Gastrocnemius medialis (tissue), 4 donors: ENCODE results near the gene CHL1. TPM values are rescaled to one million over a fixed set of nuclear protein-coding genes. Genes with fewer than 3 reads are reported as not detected.

Experiments
- ATAC-seq, 2 donors: fragments of 150-250 bp; one replicate each; pipeline ENCODE4 v1.9.1; 2016
- DNase-seq, 2 donors: peaks; one replicate each; pipeline ENCODE4 v3.0.0-alpha.2; 2019
- H3K27ac ChIP-seq, 4 donors: fragments of 200-600 bp; sonication (generic); 1 replicate in 1 of 4; 2 replicates in 3 of 4; pipeline ENCODE4 v1.5.1; 2016 to 2018; ENCODE audit warnings: mild to moderate bottlenecking in 2 of 4, moderate library complexity in 1 of 4
- H3K27me3 ChIP-seq, 3 donors: fragments of 200-600 bp; sonication (generic) in 2 of 3; 1 replicate in 1 of 3; 2 replicates in 2 of 3; pipeline versions ENCODE4 v1.5.1 to v1.6.0; 2016 to 2019; ENCODE audit warnings: mild to moderate bottlenecking in 1 of 3, moderate library complexity in 1 of 3
- H3K36me3 ChIP-seq, 2 donors: fragments of 200-600 bp; sonication (generic) in 1 of 2; one replicate each; pipeline ENCODE4 v1.5.1; 2017 to 2018
- H3K4me1 ChIP-seq, 2 donors: fragments of 200-600 bp; sonication (generic) in 1 of 2; one replicate each; pipeline ENCODE4 v1.5.1; 2016 to 2017; ENCODE audit warnings: mild to moderate bottlenecking in 2 of 2
- H3K4me3 ChIP-seq, 4 donors: fragments of 200-600 bp; sonication (generic) in 3 of 4; 1 replicate in 1 of 4; 2 replicates in 3 of 4; pipeline ENCODE4 v1.5.1; 2016 to 2019; ENCODE audit warnings: mild to moderate bottlenecking in 2 of 4
- H3K9me3 ChIP-seq, 3 donors: fragments of 200-600 bp; sonication (generic) in 2 of 3; 1 replicate in 1 of 3; 2 replicates in 2 of 3; pipeline ENCODE4 v1.5.1; 2016 to 2019
- POLR2A ChIP-seq, 2 donors: fragments of 450-650 bp; IDR thresholded peaks; one replicate each; pipeline ENCODE4 v1.6.1; 2017; ENCODE audit warnings: antibody characterized with exemption in 2 of 2, mild to moderate bottlenecking in 2 of 2, moderate library complexity in 2 of 2
- in situ Hi-C, 4 donors: fragments of 200-750 bp; cut with MboI; loops; one replicate each; pipeline versions ENCODE4 v1.15.0 to v1.8.0; 2017; ENCODE audit warnings: low sequenced_read_pairs in 4 of 4
- intact Hi-C: fragments of 100-400 bp; cut with DNase I; formaldehyde crosslinking; loops from one replicate; pipeline ENCODE4 v1.15.1; 2023; ENCODE audit warnings: low total_unique reads
- total RNA-seq, 4 donors: library from RNA; depleted of rRNA; stranded (reverse); fragments of >200 nt; gene quantifications; one replicate each; pipeline versions ENCODE4 v1.1.0 to v1.2.3, GENCODE V29; 2016
- TF ChIP-seq, protein P1 (sequence below), 5 experiments: fragments of 450-650 bp in 3 of 5; fragments of 200-600 bp in 2 of 5; sonication (generic) in 2 of 5; IDR thresholded peaks in 4 of 5; conservative IDR thresholded peaks in 1 of 5; 1 replicate in 4 of 5; 2 replicates in 1 of 5; pipeline ENCODE4 v1.5.1; 2016 to 2019; ENCODE audit warnings: antibody characterized with exemption in 5 of 5, mild to moderate bottlenecking in 3 of 5, moderate library complexity in 3 of 5

The CHL1 gene
- total RNA-seq, 4 donors from 2014 or later = 0.36 to 2.9 (median 1.8) TPM

DNA sequence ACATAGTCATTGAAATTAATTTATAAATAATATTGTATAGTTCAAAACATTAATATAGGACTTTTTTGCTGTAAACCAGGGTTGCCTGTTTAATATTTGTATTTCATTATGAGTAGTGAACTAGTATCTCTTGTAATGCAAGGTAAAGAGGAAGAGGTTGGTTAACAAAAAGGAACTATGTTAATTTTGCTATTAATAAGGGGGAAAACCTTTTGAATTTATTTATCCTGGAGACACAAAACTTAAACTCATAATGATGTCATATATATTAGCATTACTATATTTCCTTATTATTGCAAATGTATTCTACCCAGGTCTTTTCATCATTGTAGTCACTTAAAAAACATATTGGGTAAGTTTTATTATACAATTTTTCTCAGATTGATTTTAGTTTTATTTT is 94.5 kb downstream of the CHL1 start:
- Histone ChIP-seq H3K4me1 (no peaks in the 10 kb centered on the region), H3K4me3 (no peak overlapping the region), H3K27me3 (no peaks in the 10 kb centered on the region), H3K36me3 (no peaks in the 10 kb centered on the region), H3K9me3 (no peaks in the 10 kb centered on the region), H3K27ac (no peak overlapping the region)
- no peak for ATAC-seq
- in situ Hi-C loops = no loop called here
- intact Hi-C loops = no loop called here
- DNase-seq = no peak
- no peak for TF ChIP-seq POLR2A (IDR thresholded peaks at IDR 0.05)
- TF ChIP-seq, protein P1, sequence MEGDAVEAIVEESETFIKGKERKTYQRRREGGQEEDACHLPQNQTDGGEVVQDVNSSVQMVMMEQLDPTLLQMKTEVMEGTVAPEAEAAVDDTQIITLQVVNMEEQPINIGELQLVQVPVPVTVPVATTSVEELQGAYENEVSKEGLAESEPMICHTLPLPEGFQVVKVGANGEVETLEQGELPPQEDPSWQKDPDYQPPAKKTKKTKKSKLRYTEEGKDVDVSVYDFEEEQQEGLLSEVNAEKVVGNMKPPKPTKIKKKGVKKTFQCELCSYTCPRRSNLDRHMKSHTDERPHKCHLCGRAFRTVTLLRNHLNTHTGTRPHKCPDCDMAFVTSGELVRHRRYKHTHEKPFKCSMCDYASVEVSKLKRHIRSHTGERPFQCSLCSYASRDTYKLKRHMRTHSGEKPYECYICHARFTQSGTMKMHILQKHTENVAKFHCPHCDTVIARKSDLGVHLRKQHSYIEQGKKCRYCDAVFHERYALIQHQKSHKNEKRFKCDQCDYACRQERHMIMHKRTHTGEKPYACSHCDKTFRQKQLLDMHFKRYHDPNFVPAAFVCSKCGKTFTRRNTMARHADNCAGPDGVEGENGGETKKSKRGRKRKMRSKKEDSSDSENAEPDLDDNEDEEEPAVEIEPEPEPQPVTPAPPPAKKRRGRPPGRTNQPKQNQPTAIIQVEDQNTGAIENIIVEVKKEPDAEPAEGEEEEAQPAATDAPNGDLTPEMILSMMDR (IDR thresholded peaks at IDR 0.05 in 4 of 5, conservative IDR thresholded peaks at IDR 0.05 in 1 of 5) = no peak

DNA sequence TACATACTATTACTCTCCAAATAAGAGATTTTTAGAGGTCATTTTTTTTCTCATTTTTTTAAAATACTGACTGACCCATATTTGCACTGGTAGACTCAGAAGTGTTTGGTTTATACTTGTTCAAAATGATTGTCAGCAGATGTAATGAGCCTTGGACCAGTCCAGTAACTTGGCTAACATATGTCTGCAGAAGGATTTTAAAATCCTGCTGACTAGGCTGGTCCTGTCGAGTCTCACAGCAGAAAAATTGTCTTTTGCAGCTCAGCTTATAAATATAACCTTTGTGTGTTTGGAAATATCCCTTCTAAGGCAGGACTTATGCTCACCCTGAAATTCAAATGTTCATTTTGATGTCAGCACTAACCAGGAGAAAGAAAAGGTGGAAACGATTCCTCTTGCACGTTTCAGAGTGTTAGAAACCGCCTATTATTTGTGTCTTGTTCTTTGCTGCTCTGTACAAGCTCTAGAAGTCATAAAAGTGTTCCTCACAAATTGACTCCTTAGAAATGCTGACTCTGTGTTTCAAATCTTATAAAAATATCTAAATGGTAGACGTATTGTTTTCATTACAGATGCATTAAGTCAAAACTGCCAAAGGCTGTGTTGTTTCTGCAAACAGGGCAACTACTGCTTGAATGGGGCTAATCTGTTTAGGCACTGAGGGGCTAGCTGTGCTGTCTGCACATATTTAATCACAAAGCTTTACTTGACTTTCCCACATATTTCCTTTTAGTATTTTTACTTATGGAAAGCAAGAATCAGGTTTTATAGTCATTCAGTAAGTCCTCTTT is 95.3 kb downstream of the CHL1 start:
- DNase-seq = no peak
- H3K4me3 ChIP-seq = no peak overlapping the region
- H3K36me3 ChIP-seq = no peaks in the 10 kb centered on the region
- no peaks in the 10 kb centered on the region for H3K4me1 ChIP-seq
- H3K27ac ChIP-seq = no peak overlapping the region
- intact Hi-C loops (no loop called here), in situ Hi-C loops (no loop called here)
- H3K9me3 ChIP-seq = no peaks in the 10 kb centered on the region
- no peak for TF ChIP-seq POLR2A (IDR thresholded peaks at IDR 0.05)
- TF ChIP-seq, protein P1 (IDR thresholded peaks at IDR 0.05 in 4 of 5, conservative IDR thresholded peaks at IDR 0.05 in 1 of 5) = no peak
- no peaks in the 10 kb centered on the region for H3K27me3 ChIP-seq
- no peak for ATAC-seq

DNA sequence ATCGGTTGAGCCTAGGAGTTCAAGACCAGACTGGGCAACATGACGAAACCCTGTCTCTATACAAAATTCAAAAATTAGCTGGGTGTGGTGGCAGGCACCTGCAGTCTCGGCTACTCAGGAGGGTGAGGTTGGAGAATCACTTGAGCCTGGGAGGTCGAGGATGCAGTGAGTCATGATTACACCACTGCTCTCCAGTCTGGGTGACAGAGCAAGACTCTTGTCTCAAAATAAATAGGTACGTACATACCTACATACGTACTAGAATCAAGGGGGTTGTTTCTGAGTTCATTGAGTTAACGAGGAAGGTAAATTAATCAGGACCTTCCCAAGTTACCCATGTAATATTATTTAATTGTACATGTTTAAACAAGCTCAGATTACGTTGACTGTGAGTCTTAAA is 97.5 kb downstream of the CHL1 start:
- ATAC-seq (no peak), DNase-seq (no peak)
- H3K4me1 ChIP-seq = no peaks in the 10 kb centered on the region
- in situ Hi-C loops = no loop called here
- H3K4me3 ChIP-seq = no peak overlapping the region
- H3K9me3 ChIP-seq = no peaks in the 10 kb centered on the region
- H3K27ac ChIP-seq = no peak overlapping the region
- intact Hi-C loops = no loop called here
- no peaks in the 10 kb centered on the region for H3K36me3 ChIP-seq
- TF ChIP-seq, protein P1 (IDR thresholded peaks at IDR 0.05 in 4 of 5, conservative IDR thresholded peaks at IDR 0.05 in 1 of 5) = no peak
- no peak for TF ChIP-seq POLR2A (IDR thresholded peaks at IDR 0.05)
- H3K27me3 ChIP-seq = no peaks in the 10 kb centered on the region

DNA sequence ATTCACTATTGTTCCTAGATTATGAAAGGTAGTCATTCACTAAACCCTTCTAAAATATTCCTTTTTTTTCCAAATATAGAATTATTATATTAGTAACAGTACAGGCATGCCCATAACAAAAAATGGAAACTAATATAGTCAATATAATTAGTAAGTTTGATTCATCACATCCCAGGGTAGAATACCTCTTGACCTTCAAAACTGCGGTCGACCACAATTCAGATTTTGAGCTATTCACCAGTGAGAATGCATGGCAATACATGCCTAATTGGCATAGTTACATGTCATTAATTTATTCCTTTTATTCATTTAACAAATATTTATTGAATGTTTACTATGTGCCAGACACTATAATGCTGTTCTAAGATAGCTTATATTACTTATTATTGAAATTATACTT is 98.0 kb downstream of the CHL1 start:
- TF ChIP-seq, protein P1 (IDR thresholded peaks at IDR 0.05 in 4 of 5, conservative IDR thresholded peaks at IDR 0.05 in 1 of 5) = no peak
- TF ChIP-seq POLR2A (IDR thresholded peaks at IDR 0.05) = no peak
- no peak overlapping the region for H3K27ac ChIP-seq
- ATAC-seq (no peak), DNase-seq (no peak)
- no peaks in the 10 kb centered on the region for H3K36me3 ChIP-seq
- no peaks in the 10 kb centered on the region for H3K9me3 ChIP-seq
- no peak overlapping the region for H3K4me3 ChIP-seq
- no peaks in the 10 kb centered on the region for H3K4me1 ChIP-seq
- in situ Hi-C loops (no loop called here), intact Hi-C loops (no loop called here)
- H3K27me3 ChIP-seq = no peaks in the 10 kb centered on the region

DNA sequence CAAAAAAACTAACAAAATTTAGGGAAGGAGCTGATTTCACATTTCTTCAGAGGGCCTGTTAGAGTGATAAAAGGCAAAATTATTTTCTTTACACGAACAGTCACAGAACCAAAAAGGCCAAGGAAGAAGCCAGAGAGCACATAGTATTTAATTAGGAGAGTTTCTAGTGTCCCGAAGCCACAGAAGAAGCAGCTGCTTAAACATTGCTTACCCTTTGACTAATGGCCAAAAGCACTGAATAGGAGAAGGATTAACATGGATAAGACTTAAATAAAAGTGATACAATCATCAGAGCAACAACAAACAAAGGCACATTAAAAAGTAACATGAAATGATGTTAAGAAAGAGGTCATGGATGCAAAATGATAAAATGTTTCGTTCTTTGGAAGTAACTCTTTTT is 98.6 kb downstream of the CHL1 start:
- no peak for TF ChIP-seq POLR2A (IDR thresholded peaks at IDR 0.05)
- in situ Hi-C loops (no loop called here), intact Hi-C loops (no loop called here)
- no peak overlapping the region for H3K27ac ChIP-seq
- DNase-seq (no peak), ATAC-seq (no peak)
- H3K27me3 ChIP-seq = no peaks in the 10 kb centered on the region
- H3K9me3 ChIP-seq = no peaks in the 10 kb centered on the region
- H3K4me1 ChIP-seq = no peaks in the 10 kb centered on the region
- no peak overlapping the region for H3K4me3 ChIP-seq
- no peaks in the 10 kb centered on the region for H3K36me3 ChIP-seq
